GM21381 (cell line): ENCODE measurements around the gene HS6ST1.

Experiments used
- ATAC-seq: cut with Tn5 transposase; IDR thresholded peaks from one replicate; pipeline ENCODE4 v1.9.1; 2021; ENCODE audit warnings: mild to moderate bottlenecking, moderate library complexity; ENCODE audit not compliant: unreplicated experiment

Gene HS6ST1

DNA sequence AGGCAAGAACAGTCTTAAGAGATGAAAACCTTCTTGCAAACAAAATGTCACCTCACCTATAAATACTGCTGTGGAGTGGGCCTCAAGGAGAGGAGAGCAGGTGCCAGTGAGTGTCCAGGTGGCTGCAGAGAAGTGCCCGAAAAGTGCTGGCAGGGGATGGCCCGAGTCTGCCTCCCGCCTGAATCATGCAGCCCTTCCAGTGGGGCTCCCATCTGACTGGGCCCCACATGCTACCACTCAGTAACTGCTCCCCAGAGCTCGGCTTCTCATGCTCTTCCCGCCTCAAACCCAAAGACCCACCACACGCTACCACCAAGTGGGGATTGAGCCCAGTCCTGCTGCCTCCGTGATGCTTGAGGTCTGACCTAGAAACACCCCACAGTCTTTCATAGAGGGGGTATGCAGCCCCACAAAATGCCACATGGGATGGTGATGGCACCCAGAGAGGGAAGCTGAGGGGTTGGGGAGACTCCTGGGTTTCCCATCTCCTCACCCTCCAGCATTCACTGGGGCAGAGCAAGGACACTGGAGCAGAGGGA lies 7.4 kb downstream of the HS6ST1 start:
- no peak for ATAC-seq

DNA sequence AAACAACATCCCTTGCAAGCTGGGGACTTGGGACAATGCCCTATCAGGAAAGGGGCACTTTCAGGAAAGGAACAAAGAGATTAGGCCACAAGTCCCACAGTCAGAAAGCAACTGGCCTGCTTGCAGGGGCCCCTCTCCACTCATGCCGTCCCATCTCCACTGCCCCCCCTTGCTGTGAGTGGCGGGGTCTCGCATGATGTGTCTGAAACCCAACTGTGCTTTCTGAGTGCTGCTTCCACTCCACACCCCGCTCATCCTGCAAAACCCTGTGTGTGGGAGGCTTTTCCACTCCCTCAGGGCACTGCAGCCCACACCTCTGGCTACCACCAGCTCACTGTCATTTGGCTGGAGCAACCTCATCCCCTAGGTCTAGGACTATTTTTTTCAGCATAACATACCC lies 7.9 kb downstream of the HS6ST1 start:
- no peak for ATAC-seq

DNA sequence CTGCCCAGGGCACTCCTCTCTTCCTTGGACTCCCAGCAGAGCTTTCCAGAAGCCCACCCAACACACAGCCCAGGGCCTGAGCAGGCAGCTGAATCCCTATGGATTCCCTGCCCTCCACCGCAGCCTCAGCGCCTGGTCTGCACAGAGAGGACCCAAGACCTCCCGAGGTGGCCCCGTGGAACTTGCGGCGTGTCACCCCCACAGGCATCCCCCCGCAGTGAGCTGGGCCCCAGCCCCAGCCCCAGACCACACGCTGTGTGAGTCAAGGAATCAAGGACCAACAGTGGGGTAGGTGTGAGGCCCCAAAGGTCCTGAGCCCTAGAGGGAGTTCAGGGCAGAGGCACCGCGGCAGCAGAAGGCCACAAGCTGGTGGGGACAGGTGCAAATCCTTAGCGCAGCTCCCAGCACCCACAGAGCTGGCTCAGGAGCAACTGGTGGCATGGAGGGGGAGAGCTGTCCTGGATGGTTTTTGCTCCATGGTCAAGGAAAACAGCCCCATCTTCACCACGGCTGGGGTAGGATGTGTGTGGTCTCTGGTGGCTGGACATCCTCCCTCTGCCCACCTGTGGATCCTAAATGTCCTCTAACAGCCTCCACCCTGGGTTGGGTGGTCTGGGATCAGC lies 8.5 kb downstream of the HS6ST1 start:
- no peak for ATAC-seq

DNA sequence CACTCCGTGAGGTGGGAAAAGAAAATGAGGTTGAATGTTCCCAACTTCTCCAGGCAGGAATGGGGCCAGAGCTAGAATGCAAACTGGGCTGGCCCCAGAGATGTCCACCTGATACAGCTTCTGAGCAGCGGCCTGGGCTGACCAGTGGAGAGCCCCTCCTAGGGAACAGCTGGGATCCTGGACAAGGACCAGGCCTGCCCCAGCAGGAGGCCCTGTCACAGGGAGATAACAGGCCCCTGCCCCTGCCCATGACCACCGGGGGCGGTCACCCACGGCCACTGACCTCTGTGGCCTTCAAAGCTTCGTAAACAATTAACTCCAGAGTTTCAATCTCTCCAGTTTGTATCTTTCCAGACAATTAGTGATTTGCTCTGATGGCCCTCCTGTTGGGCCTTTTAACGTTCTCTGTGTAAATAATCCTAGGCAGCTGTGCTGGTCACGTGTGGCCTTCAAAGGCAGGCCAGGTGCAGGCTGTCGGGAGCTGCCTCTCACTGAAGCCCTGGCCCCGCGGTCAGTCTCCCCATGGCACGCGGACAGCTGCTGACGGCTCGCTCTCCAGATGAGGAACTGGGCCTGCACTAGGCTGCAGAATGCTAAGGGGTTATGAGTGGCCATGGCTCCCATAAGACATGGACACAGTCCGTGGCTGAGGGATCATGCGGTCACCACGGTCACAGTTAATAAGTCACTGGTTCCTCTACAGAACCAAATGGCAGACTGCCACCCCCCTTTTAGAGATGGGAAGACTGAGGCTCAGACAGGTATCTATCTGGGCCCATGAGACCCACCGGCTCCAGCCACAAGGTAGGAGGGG lies 9.2 kb downstream of the HS6ST1 start:
- no peak for ATAC-seq

DNA sequence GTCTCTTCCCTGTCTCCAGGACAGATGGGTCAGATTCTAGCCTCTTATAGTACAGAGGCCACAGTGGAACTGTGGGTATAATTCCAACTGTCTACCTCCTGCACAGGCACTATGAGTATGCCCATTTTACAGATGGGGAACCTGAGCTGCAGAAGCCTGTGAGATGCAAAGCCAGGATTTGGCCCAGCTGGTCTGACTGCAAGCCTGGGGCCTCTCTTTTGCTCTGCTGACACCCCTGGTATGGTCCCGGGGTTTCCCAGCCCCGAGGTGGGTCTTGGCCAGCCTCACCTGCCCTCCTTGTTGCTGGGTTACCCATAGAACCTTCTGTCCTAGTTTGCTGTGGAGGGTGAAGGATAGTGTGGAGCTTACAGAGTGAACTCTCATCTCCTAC lies 9.8 kb downstream of the HS6ST1 start:
- no peak for ATAC-seq

DNA sequence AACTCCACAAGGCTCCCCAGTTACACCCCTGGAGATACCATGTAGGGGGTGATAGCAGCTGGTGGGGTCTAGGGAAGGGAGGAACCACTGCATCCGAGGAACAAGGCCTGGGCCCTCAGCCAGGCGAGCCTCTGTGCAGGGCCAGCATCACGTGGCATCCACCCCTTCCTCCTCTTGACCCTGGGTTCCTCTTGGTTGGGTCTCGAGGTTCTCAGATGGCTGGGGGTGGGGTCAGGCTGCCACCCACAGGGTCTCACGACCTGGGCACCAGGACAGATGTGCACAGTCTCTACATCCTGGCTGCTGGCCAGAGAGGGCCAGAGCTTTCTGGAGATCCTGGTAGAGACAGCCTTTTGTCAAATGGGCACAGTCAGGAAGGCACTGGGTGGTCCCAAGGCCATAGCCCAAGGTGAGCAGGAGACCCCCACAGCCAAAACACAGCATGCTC lies 10.4 kb downstream of the HS6ST1 start:
- ATAC-seq, result no peak

DNA sequence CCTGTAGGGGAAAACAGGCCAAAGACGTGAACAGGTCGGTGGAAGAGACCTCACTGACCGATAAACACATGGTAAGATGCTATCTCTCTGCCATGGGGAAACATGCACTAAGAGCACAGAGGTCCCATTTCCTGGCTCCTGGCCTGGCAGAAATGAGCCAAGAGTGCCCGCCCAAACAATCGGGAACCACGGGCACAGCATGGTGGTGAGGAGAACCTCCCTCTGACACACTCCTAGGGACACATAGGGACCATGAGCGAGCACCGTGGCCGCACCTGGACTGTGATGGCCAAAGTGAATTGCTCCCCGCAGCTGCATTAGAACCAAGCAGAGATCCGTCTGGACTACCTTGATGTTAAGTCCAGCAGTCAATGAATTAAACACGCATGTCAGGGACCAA lies 11.1 kb downstream of the HS6ST1 start:
- ATAC-seq, result no peak

DNA sequence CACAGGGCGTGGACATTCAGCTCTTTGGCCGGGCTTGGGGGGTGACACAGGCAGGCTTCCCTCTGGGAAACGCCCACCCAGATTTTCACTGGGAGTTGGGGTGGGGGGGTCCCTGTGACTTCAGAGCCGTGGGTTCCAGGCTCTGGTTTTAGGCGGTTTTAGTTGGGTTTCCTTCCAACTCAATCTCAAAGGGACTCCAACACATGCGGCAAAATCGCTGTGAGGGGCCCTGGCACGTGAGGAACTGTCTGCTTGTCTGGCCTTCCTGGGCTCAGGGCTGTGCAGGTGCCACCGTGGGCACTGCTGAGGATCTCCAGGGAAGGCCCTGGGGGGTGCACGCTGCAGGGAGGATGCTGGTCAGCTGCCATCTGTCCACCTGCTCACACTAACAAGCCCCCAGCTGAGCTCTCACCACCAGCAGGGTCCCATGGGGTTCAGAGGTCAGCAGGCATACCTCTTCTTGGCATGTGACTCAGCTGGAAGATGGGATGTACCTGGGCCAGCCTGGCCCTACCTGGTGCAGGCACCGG lies 11.7 kb downstream of the HS6ST1 start:
- ATAC-seq, result no peak

DNA sequence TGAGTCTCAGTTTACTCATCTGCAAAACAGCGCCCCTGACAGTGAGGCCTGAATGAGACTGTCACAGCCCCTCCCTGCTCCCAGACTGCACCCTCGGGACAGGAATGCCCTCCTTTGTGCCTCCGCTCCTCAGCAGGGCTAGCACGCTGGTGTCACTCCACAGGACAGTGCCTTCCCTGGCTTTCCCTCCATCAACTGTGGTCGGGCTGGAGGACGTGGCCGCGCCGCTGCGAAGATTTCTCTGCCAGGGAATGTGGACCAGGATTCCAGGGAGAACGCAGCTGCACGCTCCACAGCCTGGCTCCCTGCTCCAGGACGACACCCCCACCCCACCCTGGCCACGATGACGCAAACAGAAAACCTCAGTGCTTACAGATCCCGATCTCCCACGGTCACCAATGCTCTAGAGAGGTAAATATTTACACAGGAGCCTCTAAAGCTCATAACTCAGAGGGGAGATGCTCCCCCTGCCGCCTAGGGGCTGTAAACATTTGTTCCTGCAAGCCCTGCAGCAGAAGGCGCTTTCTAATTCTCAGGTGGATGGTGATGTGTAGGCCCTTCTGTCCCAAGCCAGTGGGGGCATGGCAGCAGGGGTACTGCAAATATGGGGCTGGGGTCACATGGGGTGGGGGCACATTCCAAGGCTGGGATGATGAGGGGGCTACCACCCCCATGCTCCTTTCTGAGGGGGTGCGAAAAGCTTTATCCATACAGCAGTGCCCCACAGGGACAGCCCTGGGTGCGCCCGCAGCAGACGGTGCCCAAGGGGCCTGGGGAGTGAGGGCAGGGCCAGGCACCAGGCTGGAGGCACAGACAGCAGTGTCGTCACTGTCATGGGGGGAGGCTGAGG lies 12.4 kb downstream of the HS6ST1 start:
- no peak for ATAC-seq

DNA sequence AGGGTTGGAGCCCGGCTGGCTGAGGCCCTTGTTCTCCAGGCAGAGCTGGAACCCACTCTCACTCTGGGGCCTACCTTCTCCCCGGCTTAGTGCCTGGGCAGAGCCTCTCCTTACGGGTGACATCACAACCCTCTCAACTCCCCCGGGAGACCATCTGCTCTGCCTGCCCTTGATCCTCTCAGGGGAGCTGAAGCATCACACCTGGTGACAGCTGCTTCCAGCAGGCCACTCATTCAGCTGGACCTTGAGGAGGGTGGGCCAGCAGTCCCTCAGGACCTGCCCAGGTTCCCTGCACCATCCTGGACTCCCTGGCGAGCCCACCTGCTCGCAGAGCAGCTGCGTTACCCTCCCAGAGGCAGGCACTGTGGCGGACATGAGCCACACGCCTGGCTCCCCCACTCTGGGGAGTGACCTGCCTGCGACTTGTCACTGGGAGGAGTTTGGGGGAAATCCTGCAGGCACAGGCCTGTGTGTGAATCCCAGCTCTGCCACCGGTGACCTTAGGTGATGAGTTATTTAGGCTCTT lies 13.1 kb downstream of the HS6ST1 start:
- no peak for ATAC-seq

DNA sequence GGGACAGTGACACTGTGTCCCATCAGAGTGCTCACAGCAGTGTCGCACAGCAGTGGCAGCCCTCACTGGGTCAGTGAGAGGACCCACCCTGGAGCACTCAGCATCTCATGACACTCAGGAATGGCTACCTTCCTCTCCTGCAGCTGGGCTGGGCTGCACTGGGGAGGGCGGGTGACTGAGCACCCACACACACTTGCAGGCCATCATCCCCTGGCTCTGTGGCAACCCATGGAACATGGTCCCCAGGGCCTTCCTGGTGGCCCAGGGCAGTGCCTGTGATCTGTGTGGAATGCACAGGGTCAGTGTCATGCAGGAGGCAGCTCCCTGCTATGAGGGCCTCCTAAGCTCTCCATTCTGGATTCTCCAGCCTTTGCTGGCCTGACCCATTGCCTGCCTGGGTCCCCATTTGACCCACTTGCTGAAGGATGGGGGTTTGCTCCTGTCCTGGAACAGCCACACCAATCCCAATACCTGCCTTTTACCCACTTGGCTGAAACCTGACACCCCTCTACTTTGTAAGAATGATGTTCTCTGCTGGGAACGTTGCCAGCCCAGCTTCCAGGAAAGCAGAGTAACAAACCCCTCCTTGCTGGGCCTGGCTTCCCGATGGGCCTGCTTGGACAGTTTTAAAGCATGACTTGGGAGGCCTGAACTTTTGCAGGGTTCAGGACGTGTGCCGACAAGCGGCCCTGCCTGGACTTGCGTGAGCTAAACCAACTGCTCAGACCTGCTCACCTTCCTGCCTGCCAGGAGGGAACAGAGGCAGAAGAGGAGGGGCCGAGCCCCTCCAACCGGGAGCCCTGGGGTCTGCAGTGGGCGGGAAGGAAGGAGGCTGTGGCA lies 13.7 kb downstream of the HS6ST1 start:
- ATAC-seq, result no peak

DNA sequence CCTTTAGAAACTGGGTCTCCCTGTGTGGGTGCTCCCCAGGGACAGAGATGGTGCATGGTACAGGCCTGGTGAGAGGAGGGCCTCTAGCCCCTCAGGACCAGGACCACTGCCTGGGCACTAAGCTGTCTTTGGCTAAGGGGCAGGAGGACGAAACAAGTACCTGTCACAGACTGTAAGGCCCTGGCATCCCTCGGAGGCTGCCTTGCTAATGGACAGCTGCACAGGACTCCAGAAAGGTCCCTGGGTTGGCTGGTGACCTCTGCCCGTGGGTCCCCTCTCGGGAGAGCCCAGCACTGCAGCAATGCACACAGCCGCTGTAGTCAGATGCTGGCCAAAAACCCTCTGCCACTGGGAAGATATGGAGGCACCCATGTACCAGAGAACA lies 14.3 kb downstream of the HS6ST1 start:
- no peak for ATAC-seq

DNA sequence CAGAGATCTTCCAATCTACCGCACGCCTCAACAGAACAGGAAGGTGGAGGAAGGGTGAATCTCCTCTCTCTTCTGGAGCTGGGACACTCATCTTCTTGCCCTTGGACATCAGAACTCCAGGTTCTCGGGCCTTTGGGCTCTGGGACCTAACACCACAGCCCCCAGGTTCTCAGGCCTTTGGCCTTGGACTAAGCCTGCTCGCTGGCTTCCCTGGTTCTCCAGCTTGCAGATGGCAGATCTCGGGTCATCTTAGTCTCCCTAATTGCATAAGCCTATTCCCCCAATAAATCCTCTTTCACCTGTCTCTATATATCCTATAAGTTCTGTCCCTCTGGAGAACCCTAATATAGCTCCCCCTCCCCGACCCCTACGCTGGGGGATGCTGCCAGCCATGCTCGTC lies 14.8 kb downstream of the HS6ST1 start:
- ATAC-seq, result no peak

DNA sequence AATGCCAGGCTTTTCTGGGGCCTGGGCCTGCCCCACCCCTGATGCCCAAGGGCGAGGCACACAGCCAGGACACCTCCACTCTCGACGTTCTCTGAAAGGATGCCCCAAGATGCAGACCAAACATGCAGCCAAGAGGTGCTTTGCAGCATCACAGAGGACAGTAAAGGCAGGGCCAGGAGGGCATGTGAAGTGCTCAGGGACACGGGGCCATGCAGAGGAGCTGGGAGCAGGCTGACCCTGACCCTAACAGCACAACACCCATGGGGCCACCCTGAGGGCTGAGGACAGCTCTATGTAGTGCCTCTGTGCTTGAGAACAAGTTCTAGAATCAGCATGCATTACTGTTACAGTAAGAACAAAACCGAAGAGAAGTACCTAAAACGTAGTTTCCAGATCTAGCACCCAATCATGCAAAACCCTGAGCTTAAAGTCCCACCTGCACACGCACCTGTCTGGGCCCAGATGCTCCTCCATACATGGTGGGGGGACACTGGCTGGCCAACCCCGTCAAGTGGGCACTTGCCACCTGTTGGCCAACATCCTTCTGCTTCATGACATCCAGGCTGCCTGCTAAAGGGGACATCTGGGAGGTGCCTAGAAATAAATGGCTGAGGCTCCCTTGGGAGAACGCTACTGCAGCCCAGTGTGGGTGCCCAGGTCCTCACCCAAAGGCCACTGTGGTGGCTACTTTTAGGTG lies 15.4 kb downstream of the HS6ST1 start:
- ATAC-seq, result no peak

DNA sequence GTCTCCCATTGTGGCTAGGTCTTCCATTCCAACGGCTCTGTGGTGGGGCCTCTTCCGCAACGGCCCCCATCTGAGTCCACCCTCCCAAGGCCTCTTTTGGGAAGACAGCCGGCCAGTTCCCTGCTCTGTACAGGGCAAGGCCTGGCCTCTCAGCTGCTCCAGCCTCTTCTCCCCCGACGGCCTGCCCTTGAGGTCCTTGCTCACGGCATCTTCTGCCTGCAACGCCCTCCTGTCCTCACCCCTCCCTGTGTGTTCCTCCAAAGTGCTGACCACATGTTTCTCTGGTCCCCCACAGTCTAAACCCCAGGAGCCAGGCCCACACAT lies 16.0 kb downstream of the HS6ST1 start:
- no peak for ATAC-seq

DNA sequence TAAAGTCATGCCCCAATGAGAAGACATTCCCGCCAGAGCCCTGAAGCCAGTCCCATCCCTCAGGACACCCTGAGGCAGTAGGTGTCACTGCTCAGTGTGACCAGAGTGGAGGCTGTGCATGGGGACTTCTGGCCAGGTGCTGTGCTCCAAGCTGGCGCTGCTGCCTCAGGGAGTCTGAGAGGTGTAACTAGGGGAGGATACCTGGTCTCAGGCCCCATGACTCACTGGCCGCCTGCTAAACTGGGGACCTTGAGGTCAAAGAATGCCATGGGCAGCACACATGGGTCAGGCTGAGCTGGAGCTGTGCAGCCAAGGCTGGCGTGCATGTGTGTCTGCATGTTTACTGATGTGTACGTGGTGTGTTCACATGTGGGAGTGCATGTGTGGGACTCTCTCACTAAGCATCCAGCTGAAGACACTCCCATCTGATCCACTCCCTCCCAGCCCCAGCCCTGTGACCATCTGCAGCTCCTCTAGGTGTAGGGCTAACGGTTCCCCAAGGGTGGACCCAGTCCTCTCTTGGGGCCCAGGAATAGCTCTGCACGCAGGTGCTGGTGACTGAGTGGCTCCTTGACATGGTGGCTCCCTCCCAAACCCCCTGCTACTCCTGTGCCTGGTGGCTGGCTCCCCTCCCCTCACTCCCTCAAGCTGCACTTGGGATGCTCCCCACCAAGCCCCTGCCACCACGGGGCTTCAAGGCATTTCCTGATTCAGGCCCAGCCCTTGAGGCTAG lies 16.5 kb downstream of the HS6ST1 start:
- ATAC-seq, result no peak

DNA sequence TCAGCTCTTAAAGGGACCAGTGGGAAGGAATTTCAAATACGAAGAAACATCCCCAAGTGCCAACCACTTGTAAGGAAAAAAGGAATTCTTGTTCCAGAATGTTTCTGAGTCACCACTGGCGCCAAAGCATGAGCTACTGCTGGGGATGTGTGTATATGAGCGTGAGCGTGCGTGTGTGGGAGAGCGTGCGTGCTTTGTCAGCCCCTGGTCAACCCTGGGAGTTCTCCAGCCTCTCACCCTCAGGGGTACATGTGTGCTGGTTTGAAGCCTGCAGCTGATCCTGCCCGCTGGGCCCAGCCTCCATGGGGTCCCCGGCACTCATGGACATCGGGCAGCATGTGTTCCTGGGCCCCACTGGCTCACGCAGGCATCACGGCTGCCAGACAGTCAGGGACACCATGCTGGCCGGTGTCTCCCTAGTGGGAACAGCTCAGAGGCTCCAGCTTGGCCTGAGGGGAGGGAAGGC lies 17.1 kb downstream of the HS6ST1 start:
- no peak for ATAC-seq

DNA sequence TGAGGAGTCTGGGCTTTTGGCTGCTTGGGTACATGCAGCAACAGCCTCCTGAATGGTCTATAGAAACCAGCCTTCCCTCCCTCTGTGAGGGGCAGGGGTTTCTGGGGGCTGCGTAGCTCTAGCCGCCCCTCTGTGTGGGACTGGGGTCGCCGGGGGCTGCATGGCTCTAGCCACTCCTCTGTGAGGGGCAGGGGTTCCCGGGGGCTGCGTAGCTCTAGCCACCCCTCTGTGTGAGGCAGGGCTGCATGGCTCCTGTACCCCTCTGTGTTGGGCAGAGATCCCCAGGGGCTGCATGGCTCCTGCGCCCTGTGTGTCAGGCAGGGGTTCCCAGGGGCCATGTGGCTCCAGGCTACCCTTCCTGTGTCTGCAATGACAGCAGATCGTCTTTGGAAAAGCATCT lies 17.6 kb downstream of the HS6ST1 start:
- ATAC-seq, result no peak
